Chondrocyte (in vitro differentiated cells): ENCODE results near the gene SLC25A21. TPM values are rescaled to one million over a fixed set of nuclear protein-coding genes. Genes with fewer than 3 reads are reported as not detected.

Experiments
- DNase-seq: peaks from one replicate; pipeline ENCODE4 v3.0.0; 2021; ENCODE audit warnings: mixed read lengths, low spot score
- H3K27ac Mint-ChIP-seq: one replicate; pipeline ENCODE4 v1.8.0; 2021; ENCODE audit warnings: mild to moderate bottlenecking, moderate library complexity, mixed read lengths; ENCODE audit not compliant: unreplicated experiment
- H3K27me3 Mint-ChIP-seq: 2 replicates; pipeline ENCODE4 v1.8.0; 2021; ENCODE audit warnings: low read depth, mixed read lengths
- H3K36me3 Mint-ChIP-seq: 2 replicates; pipeline ENCODE4 v1.8.0; 2021; ENCODE audit warnings: low read depth, mixed read lengths
- H3K4me1 Mint-ChIP-seq: 2 replicates; pipeline ENCODE4 v1.8.0; 2021; ENCODE audit warnings: low read depth, mild to moderate bottlenecking, mixed read lengths
- H3K4me3 Mint-ChIP-seq: one replicate; pipeline ENCODE4 v1.8.0; 2021; ENCODE audit warnings: mild to moderate bottlenecking, moderate library complexity, mixed read lengths; ENCODE audit not compliant: unreplicated experiment
- H3K9me3 Mint-ChIP-seq: 2 replicates; pipeline ENCODE4 v1.8.0; 2021; ENCODE audit warnings: low read depth, mixed read lengths
- CTCF ChIP-seq: fragments of 200-600 bp; sonication (generic); IDR thresholded peaks from 2 replicates; pipeline ENCODE4 v1.5.0; 2021; ENCODE audit warnings: antibody characterized with exemption, mild to moderate bottlenecking, moderate library complexity
- total RNA-seq: library from RNA; stranded (reverse); gene quantifications from 3 replicates; pipeline ENCODE4 v1.2.1, GENCODE V29; 2021

The SLC25A21 gene
- total RNA-seq, 1 donor from 2014 or later = 0.22 TPM

GRCh38 chr14:36829547-36829946 lies 342.9 kb downstream of the SLC25A21 start:
- H3K27ac Mint-ChIP-seq = no peak overlapping the region
- no peak for TF ChIP-seq CTCF
- H3K4me3 Mint-ChIP-seq = no peak overlapping the region
- peaks cover 8% of the 10 kb centered on the region for H3K27me3 Mint-ChIP-seq
- no peaks in the 10 kb centered on the region for H3K36me3 Mint-ChIP-seq
- no peak for DNase-seq
- H3K4me1 Mint-ChIP-seq = no peaks in the 10 kb centered on the region
- H3K9me3 Mint-ChIP-seq = no peaks in the 10 kb centered on the region

GRCh38 chr14:36827861-36828260 lies 344.5 kb downstream of the SLC25A21 start:
- peaks cover 11% of the 10 kb centered on the region for H3K27me3 Mint-ChIP-seq

GRCh38 chr14:36826614-36827013 lies 345.8 kb downstream of the SLC25A21 start:
- H3K27ac Mint-ChIP-seq = no peak overlapping the region
- H3K4me1 Mint-ChIP-seq = no peaks in the 10 kb centered on the region
- no peak overlapping the region for H3K4me3 Mint-ChIP-seq
- H3K9me3 Mint-ChIP-seq = no peaks in the 10 kb centered on the region
- H3K27me3 Mint-ChIP-seq = peaks cover 11% of the 10 kb centered on the region
- no peaks in the 10 kb centered on the region for H3K36me3 Mint-ChIP-seq
- no peak for TF ChIP-seq CTCF
- DNase-seq = no peak

More at GRCh38 chr14:36827861-36828260, 344.5 kb downstream of the SLC25A21 start:
- no peaks in the 10 kb centered on the region for H3K9me3 Mint-ChIP-seq
- H3K4me3 Mint-ChIP-seq = no peak overlapping the region
- no peaks in the 10 kb centered on the region for H3K36me3 Mint-ChIP-seq
- no peak for TF ChIP-seq CTCF
- no peaks in the 10 kb centered on the region for H3K4me1 Mint-ChIP-seq
- DNase-seq = no peak
- H3K27ac Mint-ChIP-seq = no peak overlapping the region

- TF ChIP-seq CTCF = no peak
Observed at GRCh38 chr14:36824854-36825253, 347.6 kb downstream of the SLC25A21 start.

GRCh38 chr14:36823651-36824050 lies 348.8 kb downstream of the SLC25A21 start:
- peaks cover 7% of the 10 kb centered on the region for H3K27me3 Mint-ChIP-seq
- DNase-seq = no peak
- no peaks in the 10 kb centered on the region for H3K9me3 Mint-ChIP-seq
- H3K36me3 Mint-ChIP-seq = no peaks in the 10 kb centered on the region
- no peaks in the 10 kb centered on the region for H3K4me1 Mint-ChIP-seq
- H3K27ac Mint-ChIP-seq = no peak overlapping the region
- H3K4me3 Mint-ChIP-seq = no peak overlapping the region
- no peak for TF ChIP-seq CTCF

More at GRCh38 chr14:36824854-36825253, 347.6 kb downstream of the SLC25A21 start:
- Mint-ChIP-seq H3K27ac (no peak overlapping the region), H3K27me3 (peaks cover 13% of the 10 kb centered on the region), H3K9me3 (no peaks in the 10 kb centered on the region), H3K4me1 (no peaks in the 10 kb centered on the region), H3K36me3 (no peaks in the 10 kb centered on the region), H3K4me3 (no peak overlapping the region)
- no peak for DNase-seq
